GM19372 (cell line): ENCODE results near the gene KIAA1191.

Source experiments
- ATAC-seq: cut with Tn5 transposase; IDR thresholded peaks from one replicate; pipeline ENCODE4 v1.9.1; 2021; ENCODE audit warnings: mild to moderate bottlenecking, low read depth, moderate library complexity; ENCODE audit not compliant: unreplicated experiment

KIAA1191 gene

DNA sequence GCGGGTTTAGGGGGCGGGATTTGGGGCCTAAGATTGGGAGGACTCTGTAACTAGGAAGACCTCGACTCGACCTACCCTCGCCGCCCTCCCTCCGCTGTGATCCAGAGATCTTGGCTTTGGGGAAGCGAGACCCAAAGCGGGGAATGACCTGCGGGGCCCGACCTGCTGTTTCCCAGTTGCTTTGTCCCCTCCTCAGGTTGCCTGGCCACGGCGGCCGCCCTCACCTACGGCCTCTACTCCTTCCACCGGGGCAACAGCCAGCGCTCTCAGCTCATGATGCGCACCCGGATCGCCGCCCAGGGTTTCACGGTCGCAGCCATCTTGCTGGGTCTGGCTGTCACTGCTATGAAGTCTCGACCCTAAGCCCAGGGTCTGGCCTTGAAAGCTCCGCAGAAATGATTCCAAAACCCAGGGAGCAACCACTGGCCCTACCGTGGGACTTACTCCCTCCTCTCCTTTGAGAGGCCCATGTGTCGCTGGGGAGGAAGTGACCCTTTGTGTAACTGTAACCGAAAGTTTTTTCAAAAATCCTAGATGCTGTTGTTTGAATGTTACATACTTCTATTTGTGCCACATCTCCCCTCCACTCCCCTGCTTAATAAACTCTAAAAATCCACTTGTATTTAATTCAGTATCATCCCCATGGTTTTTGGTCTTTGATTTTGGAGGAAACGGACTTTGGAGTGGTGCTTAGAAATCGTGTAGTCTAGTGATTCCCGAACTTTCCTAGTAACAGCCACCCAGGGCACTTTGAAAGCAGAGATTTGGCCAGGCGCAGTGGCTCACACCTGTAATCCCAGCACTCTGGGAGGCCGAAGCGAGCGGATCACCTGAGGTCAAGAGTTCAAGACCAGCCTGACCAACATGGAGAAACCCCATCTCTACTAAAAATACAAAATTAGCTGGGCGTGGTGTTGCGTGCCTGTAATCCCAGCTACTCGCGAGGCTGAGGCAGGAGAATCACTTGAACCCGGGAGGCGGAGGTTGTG is 27.9 kb upstream of the KIAA1191 start:
- peak; percentile 35 for ATAC-seq

DNA sequence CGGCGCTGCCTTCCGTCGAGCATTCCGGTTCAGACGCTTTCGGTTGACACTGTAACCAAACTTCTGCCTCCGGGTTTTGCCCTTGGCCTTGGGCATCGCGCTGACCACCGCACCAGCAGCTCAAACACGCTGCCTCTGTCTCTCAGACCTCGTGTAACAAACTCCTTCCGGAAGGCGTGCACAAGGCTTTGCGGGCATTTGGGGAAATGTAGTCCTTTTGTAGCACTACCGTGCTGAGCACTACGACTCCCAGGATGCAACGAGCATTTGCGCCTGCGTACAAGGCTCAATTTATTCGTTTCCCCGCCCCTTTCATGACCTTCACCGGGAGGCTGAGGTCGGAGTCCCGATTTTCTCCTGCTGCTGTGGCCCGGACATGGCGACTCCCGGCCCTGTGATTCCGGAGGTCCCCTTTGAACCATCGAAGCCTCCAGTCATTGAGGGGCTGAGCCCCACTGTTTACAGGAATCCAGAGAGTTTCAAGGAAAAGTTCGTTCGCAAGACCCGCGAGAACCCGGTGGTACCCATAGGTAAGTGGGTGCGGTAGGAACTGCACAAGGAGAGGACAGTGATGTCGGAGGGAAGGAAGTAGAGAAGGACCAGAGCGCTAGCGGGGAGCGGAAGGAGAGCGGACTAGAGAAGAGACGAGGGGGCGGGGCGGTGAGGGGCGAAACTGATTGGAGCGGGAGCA is 27.0 kb upstream of the KIAA1191 start, which contains the start of the genes HIGD2A and NOP16:
Gene HIGD2A, plus strand, starts transcription at position 308 of the 691 bp plus-strand sequence. Its CDS starts 69 bp downstream, at position 377.
Gene NOP16, minus strand, starts transcription at position 155 of the 691 bp plus-strand sequence. Its CDS starts 59 bp downstream, at position 96.
- ATAC-seq: peak; percentile 83

DNA sequence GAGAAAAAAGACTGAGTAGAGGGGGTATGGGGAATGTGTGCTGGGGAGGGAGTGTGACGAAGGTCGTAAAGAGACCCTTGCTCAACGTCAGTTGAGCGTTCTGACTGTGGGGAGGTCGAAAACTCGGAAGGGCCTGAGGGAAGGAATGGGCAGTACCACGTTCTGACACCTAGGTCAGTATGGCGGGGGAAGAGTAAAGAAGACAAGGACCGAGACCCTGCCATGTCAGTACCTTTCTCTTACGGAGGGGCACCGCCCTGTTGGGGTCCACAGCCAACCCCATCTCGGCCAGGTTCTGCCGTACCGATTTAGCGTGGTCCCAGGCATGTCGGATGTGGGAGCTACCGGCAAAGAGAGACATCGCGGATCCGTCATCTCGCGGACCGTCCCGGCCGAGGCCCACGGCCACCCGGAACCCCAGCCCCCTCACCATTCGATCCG is 26.5 kb upstream of the KIAA1191 start:
- peak; percentile 0 for ATAC-seq

DNA sequence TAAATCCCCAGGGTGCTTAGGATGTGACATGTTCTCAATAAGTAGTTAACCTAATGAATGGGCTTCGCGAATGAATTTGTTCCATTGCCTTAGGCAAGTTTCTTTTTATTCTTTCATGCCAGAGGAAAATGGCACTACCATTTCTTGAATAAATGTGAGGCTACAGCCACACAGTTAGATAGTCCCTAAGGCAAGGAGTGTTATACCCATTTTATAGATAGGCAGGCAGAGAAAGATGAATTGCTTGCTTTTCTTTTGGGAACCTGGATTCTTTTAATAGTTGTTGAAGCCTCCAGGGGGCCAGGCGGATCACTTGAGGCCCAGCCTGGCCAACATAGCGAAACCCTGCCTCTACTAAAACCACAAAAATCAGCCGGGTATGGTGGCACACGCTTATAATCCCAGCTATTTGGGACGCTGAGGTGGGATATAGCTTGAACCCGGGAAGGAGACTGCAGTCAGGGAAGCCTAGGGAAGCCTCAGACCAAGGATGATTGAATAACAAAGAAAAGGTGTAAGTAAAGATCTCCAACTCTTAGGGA is 25.9 kb upstream of the KIAA1191 start:
- ATAC-seq: no peak

DNA sequence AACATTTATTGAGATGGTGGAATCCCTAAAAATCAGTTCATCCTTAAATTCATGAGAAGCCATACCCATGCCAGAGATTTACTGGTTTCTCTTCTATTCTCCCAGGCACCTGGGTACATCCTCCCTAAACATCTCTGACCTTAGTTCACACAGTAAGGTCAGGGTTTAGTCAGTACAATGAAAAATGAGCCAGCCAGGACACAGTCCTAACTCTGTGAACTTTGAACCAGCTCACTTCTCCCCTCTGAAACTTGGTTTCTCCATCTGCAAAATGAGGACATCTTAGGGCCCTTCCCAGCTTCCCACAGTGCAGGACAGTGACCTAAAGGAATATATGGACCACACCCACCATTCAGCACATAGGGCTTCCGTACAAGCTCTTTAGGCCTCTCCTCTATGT is 24.9 kb upstream of the KIAA1191 start:
- no peak for ATAC-seq

DNA sequence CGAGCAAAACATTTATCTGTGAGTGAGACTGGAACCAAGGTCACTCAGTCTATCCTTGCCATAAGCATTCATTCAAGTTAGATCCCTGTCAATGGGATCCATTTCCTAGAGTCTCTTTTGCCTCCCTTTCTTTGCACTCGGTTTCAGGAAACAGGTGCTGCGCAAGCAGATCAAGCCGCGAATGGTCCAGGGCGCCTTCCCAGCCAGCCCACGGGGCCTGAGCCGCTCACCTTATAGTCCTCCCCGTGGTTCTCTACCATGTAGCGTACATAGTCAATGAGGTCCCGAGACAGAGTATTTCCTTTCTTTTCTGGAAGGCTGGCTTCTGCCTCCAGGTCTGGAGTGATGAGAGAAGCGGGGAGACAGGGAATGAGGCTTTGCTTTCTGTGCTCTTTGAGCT is 23.4 kb upstream of the KIAA1191 start:
- ATAC-seq: no peak

DNA sequence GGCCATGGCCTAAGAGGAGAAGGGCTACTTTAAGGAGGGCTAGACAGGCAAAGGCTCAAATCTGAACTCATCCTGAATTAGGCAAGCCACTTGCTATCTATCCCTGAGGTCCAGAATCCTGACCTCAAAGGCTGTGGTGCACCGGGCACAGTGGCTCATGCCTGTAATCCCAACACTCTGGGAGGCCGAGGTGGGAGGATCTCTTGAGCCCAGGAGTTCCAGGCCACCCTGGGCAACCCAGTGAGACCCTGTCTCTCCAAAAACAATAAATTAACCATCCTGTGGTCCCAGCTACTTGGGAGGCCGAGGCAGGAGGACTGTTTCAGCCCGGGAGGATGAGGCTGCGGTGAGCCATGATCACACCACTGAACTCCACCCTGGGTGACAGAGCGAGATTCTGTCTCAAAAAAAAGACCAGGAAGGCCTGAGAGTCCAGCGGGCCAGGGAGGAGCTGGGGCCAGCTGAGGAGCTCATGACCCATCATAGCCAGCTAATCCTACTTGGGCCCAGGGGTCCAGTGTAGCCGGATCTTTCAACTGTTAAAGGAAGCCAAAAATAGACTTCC is 22.9 kb upstream of the KIAA1191 start:
- ATAC-seq: no peak

DNA sequence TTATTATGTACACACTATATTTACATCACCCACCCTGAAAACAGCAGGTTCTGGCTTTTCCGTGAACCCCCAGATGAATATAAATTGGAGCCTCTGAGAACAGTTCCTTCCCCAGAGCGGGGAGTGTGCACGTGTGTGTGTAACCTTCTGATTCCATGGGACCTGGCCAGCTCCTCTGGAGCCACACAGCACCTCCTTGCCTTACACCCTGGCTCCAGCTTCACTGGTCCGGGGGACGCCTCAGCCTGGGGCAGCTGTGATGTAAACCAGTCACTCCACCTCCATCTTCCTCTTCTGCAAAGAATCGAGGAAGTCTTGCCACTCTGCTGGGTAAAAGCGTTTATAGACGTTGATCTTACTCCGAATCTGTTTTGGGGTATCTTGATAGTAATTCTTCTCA is 22.4 kb upstream of the KIAA1191 start:
- ATAC-seq: no peak

DNA sequence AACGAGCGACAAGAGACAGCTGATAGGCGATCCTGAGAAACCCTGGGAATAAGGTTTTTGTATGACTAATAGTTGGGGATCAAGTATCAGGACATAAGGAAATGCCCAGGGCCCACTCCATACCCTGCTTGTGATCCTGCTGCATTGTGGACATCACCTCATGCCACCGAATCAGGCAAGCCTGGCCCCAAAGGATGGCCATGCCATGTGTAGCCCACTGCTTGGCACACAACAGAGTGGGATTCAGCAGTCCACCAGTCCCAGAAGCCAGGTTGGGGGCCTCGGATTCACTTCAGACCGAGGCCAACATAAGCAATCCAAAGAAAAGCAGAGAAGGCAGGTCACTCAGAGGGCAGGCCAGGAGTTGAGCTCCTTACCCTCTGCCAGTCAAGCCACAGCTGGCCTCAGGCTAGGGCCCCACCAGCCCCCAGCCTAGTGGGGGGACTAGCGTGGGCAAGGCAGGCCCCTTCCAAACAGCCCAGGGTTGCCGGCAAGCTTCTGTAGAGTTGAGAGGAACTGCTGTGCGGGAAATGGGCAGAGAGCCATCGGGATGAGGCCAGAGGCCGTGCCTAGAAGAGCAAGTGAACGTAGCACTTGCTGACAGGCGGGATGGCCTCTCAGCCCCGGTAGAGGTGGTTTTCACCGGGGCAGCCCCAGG is 21.8 kb upstream of the KIAA1191 start:
- no peak for ATAC-seq

DNA sequence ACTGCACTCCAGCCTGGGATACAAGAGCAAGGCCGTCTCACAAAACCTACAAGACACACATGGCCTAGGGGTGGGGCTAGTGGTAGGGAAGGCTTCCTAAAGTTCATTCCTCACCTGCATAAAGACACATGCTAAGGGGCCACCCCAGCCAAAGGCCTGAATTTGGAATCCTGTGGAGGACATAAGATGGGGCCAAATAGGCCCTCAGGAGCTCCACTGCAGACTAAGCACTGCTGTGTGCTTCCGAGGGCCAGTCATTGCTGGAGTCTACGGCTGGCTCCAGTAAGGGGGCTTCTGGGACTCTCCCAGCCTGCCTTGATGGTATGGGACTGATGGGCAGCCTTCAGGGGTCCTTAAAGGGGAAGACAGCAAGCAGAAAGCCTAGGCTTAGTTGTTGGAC is 21.2 kb upstream of the KIAA1191 start:
- ATAC-seq: no peak

DNA sequence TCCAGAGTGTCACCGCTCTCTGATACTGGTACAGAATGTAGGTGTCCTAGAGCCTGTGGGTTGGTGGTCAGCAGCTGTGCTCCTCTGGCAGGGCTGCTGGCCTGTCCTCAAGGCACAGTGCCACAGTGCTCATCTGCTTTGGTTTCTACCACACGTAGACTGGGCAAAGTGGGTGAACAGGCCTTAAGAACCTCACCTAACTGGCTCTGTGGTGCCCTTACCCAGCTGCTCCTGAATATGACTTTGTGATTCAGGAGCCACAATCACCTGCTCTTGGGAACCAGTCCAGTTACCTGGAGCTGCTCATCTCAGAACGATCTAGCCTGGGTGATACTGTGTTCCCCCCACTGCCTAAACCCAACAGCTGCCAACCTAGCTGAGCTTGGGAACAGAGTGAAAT is 20.4 kb upstream of the KIAA1191 start:
- ATAC-seq: no peak

DNA sequence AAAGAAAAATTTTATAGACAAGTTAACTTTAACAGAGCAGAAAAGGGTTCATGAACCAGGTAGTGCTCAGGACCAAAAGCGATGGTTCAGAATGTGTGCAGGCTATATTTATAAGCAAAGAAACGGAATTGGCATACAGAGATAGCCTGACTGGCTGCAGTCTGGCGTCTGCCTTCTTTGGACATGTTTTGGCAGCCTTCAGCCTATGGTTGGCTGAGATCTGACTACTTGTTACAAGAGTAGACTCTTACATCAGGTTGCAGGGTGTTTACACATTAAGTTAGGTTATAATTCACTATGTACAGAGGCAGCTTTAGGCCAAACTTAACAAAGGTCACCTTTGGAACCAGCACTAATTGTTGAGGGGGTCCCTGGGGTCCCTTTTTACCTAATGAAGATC is 19.9 kb upstream of the KIAA1191 start:
- ATAC-seq: no peak

DNA sequence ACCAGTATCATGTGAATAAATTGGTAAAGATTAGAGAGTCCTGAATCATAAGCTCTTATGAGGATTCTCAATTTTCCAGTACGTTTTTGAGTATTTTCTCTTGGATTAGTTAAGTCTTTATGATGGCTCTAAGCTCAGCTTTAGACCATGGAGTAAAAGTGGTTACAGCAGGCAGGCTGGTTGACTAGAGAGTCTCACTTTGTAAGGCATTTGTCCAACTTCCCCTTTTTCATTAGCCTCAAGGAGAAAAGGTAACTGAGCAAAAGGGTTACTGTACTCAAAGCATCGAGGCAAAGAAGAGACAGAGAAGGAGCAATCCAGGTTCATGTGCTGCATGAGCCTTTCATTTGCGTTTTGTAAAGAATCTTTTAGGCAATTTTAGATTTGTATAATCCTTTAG is 18.3 kb upstream of the KIAA1191 start:
- no peak for ATAC-seq

DNA sequence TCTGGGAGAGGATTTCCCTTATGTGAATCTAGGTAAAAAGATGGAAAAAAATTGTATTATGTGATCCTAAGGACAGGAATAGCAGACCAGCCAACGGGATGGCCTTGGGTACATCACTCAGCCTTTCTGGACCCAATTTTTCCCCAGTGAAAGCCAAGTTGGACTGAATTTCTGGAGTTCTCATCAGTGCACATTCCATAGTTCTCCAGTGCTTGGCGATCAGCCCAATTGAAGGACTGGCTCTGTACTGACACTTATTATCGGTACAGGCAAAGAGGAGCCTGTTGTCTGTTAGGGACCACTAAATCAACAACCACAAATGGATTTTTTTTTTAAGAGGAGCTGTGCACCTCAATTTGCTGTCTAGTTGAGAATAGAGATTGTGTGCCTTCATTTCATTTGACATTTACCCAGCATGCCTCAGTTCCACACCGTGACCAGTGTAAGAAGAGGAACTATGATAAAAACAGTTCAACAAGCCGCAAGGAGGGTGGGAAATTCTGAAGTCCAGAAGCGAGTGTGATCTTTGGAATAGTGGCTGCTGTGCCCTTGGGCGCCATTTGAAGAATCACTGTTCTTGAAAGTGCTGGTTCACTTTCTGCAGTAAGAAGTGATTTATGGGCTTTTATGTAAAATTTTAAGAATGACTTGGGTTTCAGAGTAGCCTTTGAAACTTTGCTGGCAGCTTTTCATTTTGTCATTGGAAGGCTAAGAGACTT is 11.7 kb upstream of the KIAA1191 start:
- no peak for ATAC-seq

DNA sequence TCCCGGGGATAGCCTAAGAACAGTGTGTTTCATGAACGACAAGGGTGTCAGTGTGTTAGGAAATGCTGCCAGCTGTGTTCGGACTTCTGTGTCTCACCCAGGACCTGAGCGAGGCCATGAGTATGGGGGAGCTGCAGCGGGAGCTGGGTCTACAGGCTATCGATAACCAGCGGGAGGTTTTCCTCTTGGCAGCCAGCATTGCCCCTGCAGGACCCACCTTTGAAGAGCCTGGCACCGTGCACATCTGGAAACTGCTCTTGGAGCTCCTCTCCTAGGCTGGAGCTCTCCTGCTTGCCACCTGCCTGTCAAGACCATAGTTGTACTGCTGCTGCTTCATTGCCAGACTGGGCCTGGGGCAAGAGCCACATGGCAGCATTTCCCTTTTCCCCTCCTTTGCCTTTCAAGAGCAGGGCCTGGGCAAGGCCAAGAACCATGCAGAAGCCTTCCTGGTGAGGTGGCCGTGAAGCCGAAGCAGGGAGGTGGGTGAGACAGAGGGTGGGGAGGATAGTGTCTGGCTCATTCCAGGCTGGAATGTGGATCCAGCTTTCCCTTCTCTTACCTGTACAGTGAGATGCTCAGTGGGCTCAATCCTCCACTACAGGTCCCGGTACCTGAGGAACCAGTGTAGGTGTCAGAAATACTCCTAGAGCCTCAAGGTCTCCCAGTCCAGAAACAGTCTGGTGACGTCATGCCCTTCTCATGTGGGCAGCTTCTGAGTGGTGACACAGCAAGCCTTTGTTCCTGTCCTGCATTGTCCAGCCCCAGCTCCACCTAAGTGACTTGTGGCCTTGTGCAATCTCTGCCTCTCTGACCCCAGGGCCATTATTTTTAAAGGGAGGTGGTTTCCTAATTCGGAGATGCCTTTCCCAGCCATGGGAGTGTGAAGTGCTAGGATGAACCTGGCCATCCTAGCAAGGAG is 10.3 kb upstream of the KIAA1191 start:
- ATAC-seq: no peak

DNA sequence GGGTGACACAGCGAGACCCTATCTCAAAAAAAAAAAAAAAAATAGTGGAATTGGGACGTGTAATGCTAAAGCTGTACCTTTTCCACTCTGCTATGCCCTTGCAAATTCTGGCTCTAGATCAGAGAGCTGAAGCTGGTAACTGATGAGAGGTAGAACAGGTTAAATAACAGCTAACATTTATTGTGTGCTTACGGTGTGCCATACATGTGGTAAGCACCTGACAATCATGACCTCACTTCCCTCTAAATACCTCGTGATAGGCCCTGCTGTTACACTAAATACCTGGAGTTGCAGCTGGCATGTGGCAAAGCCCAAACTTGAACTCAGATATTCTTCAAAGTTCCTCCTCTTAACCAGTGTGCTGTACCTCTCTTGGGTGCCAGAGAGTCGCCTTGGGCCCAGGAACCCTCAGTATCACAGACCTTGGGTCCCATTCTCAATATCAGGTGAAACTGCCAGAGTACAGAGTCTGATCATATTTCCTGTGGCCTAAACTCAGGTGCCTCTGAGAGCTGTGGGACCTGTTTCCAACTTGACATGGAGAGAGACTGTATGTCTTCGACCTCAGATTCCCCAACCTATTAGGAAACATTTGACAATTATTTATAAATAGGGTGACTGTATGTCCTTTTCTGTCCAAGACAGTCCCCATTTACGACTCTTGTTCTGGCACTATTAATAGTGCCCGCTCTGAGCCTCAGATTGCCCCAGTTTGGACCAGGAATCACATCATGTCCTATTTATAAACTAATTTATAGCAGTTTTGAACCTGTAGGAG is 8.6 kb upstream of the KIAA1191 start:
- no peak for ATAC-seq

DNA sequence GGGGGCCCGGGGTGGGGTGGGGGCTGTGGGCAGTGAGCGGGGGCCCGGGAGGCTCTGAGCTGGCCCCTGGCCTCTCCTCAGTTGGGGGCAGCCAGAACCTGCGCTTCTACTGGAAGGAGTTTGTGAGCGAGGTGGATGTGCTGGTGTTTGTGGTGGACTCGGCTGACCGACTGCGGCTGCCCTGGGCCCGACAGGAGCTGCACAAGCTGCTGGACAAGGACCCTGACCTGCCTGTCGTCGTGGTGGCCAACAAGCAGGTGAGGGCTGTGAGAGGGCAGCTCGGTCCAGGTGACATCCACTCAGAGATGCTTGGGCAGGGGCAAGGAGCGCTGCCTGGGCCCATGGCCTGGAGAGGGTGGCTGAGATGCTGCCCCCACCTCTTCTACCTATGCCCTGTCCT is 7.2 kb upstream of the KIAA1191 start:
- no peak for ATAC-seq
